Stimulated activated CD8-positive, alpha-beta memory T cell treated with anti-CD3 and anti-CD28 coated beads, Interleukin-12 subunit alpha, Interleukin-12 subunit beta, amount 100 ng/mL, for 24 hours (primary cell): Measurements from ENCODE around the gene SENP1.
"Not testable (repeated sequence)": the region's sequence is repeated elsewhere in the genome, so short reads cannot be mapped to it uniquely, and the experiment has no call there.

ENCODE experiments used
- DNase-seq: peaks from one replicate; pipeline ENCODE4 v3.0.0-alpha.2; 2020; ENCODE audit errors: extremely low read depth

The SENP1 gene

GRCh38 chr12:48111312-48111693, 5.4 kb upstream of the SENP1 start:
- DNase-seq: not testable (repeated sequence)

- no peak for DNase-seq
Observed at GRCh38 chr12:48110691-48111311, 4.9 kb upstream of the SENP1 start.

GRCh38 chr12:48109424-48109823, 3.5 kb upstream of the SENP1 start:
- no peak for DNase-seq

GRCh38 chr12:48106681-48107613, 1.1 kb upstream of the SENP1 start:
- no peak for DNase-seq

GRCh38 chr12:48105321-48105866, 485 bp downstream of the SENP1 start:
- DNase-seq: no peak

- DNase-seq: no peak
Observed at GRCh38 chr12:48104531-48104930, 1.3 kb downstream of the SENP1 start.

- no peak for DNase-seq
Observed at GRCh38 chr12:48092611-48093010, 13.3 kb downstream of the SENP1 start.

GRCh38 chr12:48086327-48086726, 19.6 kb downstream of the SENP1 start:
- DNase-seq: no peak

- no peak for DNase-seq
Observed at GRCh38 chr12:48084841-48085460, 20.9 kb downstream of the SENP1 start.

GRCh38 chr12:48084066-48084465, 21.8 kb downstream of the SENP1 start:
- no peak for DNase-seq

- DNase-seq: no peak
Observed at GRCh38 chr12:48080821-48081220, 25.1 kb downstream of the SENP1 start.

GRCh38 chr12:48080285-48080684, 25.6 kb downstream of the SENP1 start:
- DNase-seq: no peak

GRCh38 chr12:48078901-48079300, 27.0 kb downstream of the SENP1 start:
- no peak for DNase-seq

GRCh38 chr12:48077111-48077510, 28.8 kb downstream of the SENP1 start:
- no peak for DNase-seq

- no peak for DNase-seq
Observed at GRCh38 chr12:48075832-48076231, 30.0 kb downstream of the SENP1 start.

- DNase-seq: no peak
Observed at GRCh38 chr12:48074266-48074665, 31.6 kb downstream of the SENP1 start.

GRCh38 chr12:48072266-48072665, 33.6 kb downstream of the SENP1 start:
- no peak for DNase-seq

- no peak for DNase-seq
Observed at GRCh38 chr12:48071808-48072207, 34.1 kb downstream of the SENP1 start.

GRCh38 chr12:48070731-48071130, 35.1 kb downstream of the SENP1 start:
- no peak for DNase-seq

GRCh38 chr12:48070033-48070432, 35.8 kb downstream of the SENP1 start:
- no peak for DNase-seq

GRCh38 chr12:48069241-48069640, 36.6 kb downstream of the SENP1 start:
- DNase-seq: no peak

- DNase-seq: no peak
Observed at GRCh38 chr12:48068457-48068856, 37.4 kb downstream of the SENP1 start.
